IMR-90 (cell line): ENCODE measurements around the gene GPN1. TPM values are rescaled to one million over a fixed set of nuclear protein-coding genes. Genes with fewer than 3 reads are reported as not detected.
A peak's percentile ranks its signal among the peaks of the same experiment; 100 is the strongest.

Experiments
- ATAC-seq: fragments of 200-7000 bp; cut with Tn5 transposase; 2 replicates; pipeline ENCODE4 v1.9.1; 2020; ENCODE audit warnings: low read depth, mild to moderate bottlenecking, moderate library complexity
- BruUV-seq: library from RNA; stranded (reverse); fragments of 400-500 nt; replicated peaks from 2 replicates; lab custom pipeline; 2021; lab: Mats Ljungman, UMichigan
- CTCF ChIA-PET: fragments of 300-600 bp; formaldehyde crosslinking; extraction: SDS; loops from one replicate; lab custom pipeline; 2021; ENCODE audit warnings: antibody characterized with exemption; lab: Yijun Ruan, JAX
- POLR2A ChIA-PET: fragments of 300-600 bp; sonication (Branson Sonifier 250); formaldehyde crosslinking; loops from one replicate; lab custom pipeline; 2022; ENCODE audit warnings: antibody characterized with exemption; ENCODE audit not compliant: unreplicated experiment; lab: Charles Lee
- DNase-seq: peaks from one replicate; pipeline ENCODE4 v3.0.0; 2013
- H2AFZ ChIP-seq: replicated peaks from 2 replicates; pipeline ENCODE3; 2013; ENCODE audit warnings: low read length, mild to moderate bottlenecking; ENCODE audit not compliant: poor library complexity
- H2AK5ac ChIP-seq: 2 replicates; pipeline ENCODE4 v1.6.1; 2013; ENCODE audit warnings: low read depth, low read length, inconsistent platforms
- H2AK9ac ChIP-seq: replicated peaks from 2 replicates; pipeline ENCODE3; 2013; ENCODE audit warnings: mild to moderate bottlenecking, low read depth, low read length, moderate library complexity; ENCODE audit not compliant: poor library complexity
- H2BK120ac ChIP-seq: 2 replicates; pipeline ENCODE4 v1.6.1; 2013; ENCODE audit warnings: low read depth, low read length, inconsistent platforms
- H2BK15ac ChIP-seq: 3 replicates; pipeline ENCODE4 v1.6.1; 2013; ENCODE audit warnings: low read depth, low read length, inconsistent platforms
- H2BK20ac ChIP-seq: 2 replicates; pipeline ENCODE4 v1.6.1; 2013; ENCODE audit warnings: low read depth, mild to moderate bottlenecking, inconsistent platforms, low read length, moderate library complexity
- H2BK5ac ChIP-seq: 2 replicates; pipeline ENCODE4 v1.6.1; 2013; ENCODE audit warnings: mild to moderate bottlenecking, low read depth, low read length, inconsistent platforms; ENCODE audit not compliant: poor library complexity, severe bottlenecking
- H3K14ac ChIP-seq: replicated peaks from 2 replicates; pipeline ENCODE4 v1.6.1; 2013; ENCODE audit warnings: low read depth, low read length, inconsistent platforms
- H3K18ac ChIP-seq: 2 replicates; pipeline ENCODE4 v1.6.1; 2013; ENCODE audit warnings: low read depth, low read length, control low read depth
- H3K23ac ChIP-seq: 2 replicates; pipeline ENCODE4 v1.6.1; 2013; ENCODE audit warnings: low read depth, low read length, inconsistent platforms
- H3K27ac ChIP-seq: 2 replicates; pipeline ENCODE4 v1.5.1; 2013; ENCODE audit warnings: mild to moderate bottlenecking, control low read depth, low read length; ENCODE audit not compliant: insufficient read depth
- H3K27me3 ChIP-seq: 2 replicates; pipeline ENCODE4 v1.6.1; 2013; ENCODE audit warnings: low read length; ENCODE audit not compliant: control insufficient read depth, insufficient read depth
- H3K36me3 ChIP-seq: 2 replicates; pipeline ENCODE4 v1.6.1; 2013; ENCODE audit warnings: low read length, mixed read lengths; ENCODE audit not compliant: control insufficient read depth, insufficient read depth
- H3K4ac ChIP-seq: 2 replicates; pipeline ENCODE4 v1.6.1; 2013; ENCODE audit warnings: low read depth, low read length, inconsistent platforms
- H3K4me1 ChIP-seq: 2 replicates; pipeline ENCODE4 v1.6.1; 2013; ENCODE audit warnings: low read length, mixed read lengths; ENCODE audit not compliant: control insufficient read depth, insufficient read depth
- H3K4me2 ChIP-seq: 2 replicates; pipeline ENCODE4 v1.6.1; 2013; ENCODE audit warnings: low read depth, mild to moderate bottlenecking, control low read depth, low read length, moderate library complexity
- H3K4me3 ChIP-seq: 2 replicates; pipeline ENCODE4 v1.5.1; 2013; ENCODE audit warnings: low read depth, mild to moderate bottlenecking, control low read depth, low read length, moderate library complexity; ENCODE audit not compliant: insufficient read depth
- H3K56ac ChIP-seq: 2 replicates; pipeline ENCODE4 v1.6.1; 2013; ENCODE audit warnings: low read length, inconsistent platforms; ENCODE audit not compliant: insufficient read depth; ENCODE audit errors: extremely low read depth
- H3K79me1 ChIP-seq, 2 experiments: 2 replicates each; pipeline ENCODE4 v1.6.1; 2013; ENCODE audit warnings: low read length in 2 of 2, inconsistent platforms in 1 of 2, low read depth in 1 of 2
- H3K9ac ChIP-seq: 2 replicates; pipeline ENCODE4 v1.6.1; 2013; ENCODE audit warnings: low read depth, low read length, control low read depth
- H3K9me1 ChIP-seq: 2 replicates; pipeline ENCODE4 v1.6.1; 2013; ENCODE audit warnings: low read length, inconsistent platforms; ENCODE audit not compliant: insufficient read depth
- H3K9me3 ChIP-seq: 2 replicates; pipeline ENCODE4 v1.6.1; 2013; ENCODE audit warnings: low read length; ENCODE audit not compliant: control insufficient read depth, insufficient read depth
- H4K20me1 ChIP-seq: 2 replicates; pipeline ENCODE4 v1.6.1; 2013; ENCODE audit warnings: low read length, inconsistent platforms; ENCODE audit not compliant: insufficient read depth
- H4K5ac ChIP-seq: 2 replicates; pipeline ENCODE4 v1.6.1; 2013; ENCODE audit warnings: mild to moderate bottlenecking, low read depth, low read length, control low read depth
- H4K8ac ChIP-seq, 2 experiments: 2 replicates each; pipeline ENCODE4 v1.6.1; 2013; ENCODE audit warnings: low read depth in 2 of 2, low read length in 2 of 2, control low read depth in 1 of 2, inconsistent platforms in 1 of 2
- H4K91ac ChIP-seq: 2 replicates; pipeline ENCODE4 v1.6.1; 2013; ENCODE audit warnings: low read depth, low read length, inconsistent platforms; ENCODE audit not compliant: insufficient read depth
- MAFK ChIP-seq: IDR thresholded peaks from 2 replicates; pipeline ENCODE4 v1.6.1; 2012; ENCODE audit warnings: low read depth, low read length, improper control_type of control experiment
- POLR2A ChIP-seq: IDR thresholded peaks from 2 replicates; pipeline ENCODE4 v1.6.1; 2012; ENCODE audit warnings: mild to moderate bottlenecking, low read depth, low read length
- WGBS, 2 experiments: methylation state at CpG; one replicate each; pipeline versions ENCODE4 v1.1.5 to v1.1.7; 2013; ENCODE audit warnings: missing lambda C conversion rate in 2 of 2; ENCODE audit not compliant: insufficient read length in 1 of 2; ENCODE audit errors: extremely low coverage in 2 of 2; 5-methylcytosine and 5-hydroxymethylcytosine counted together
- dilution Hi-C: fragments of 300-500 bp; cut with HindIII; formaldehyde crosslinking; loops from one replicate; pipeline ENCODE4 v1.14.3; 2018; ENCODE audit warnings: low sequenced_read_pairs; ENCODE audit not compliant: unreplicated experiment
- in situ Hi-C: fragments of 300-500 bp; cut with MboI; formaldehyde crosslinking; loops from 3 replicates; pipeline ENCODE4 v1.14.3; 2019; ENCODE audit warnings: low sequenced_read_pairs, inconsistent platforms, mixed read lengths
- intact Hi-C: fragments of 100-400 bp; cut with micrococcal nuclease; formaldehyde crosslinking; loops from 2 replicates; pipeline ENCODE4 v1.10.0; 2022
- polyA plus RNA-seq, 3 experiments: library from polyadenylated mRNA; depleted of rRNA; stranded (reverse); fragments of >200 nt; gene quantifications; 2 replicates each; pipeline ENCODE4 v1.2.3, GENCODE V29; 2012; ENCODE audit warnings: low replicate concordance in 1 of 3
- total RNA-seq: library from RNA; depleted of rRNA; stranded (reverse); fragments of >200 nt; gene quantifications from 2 replicates; pipeline ENCODE4 v1.2.3, GENCODE V29; 2012

GPN1 gene
- total and polyA plus RNA-seq, 2 of the 4 experiments (the other 2 are of a cell fraction) = 37.8 to 63.8 TPM

DNA sequence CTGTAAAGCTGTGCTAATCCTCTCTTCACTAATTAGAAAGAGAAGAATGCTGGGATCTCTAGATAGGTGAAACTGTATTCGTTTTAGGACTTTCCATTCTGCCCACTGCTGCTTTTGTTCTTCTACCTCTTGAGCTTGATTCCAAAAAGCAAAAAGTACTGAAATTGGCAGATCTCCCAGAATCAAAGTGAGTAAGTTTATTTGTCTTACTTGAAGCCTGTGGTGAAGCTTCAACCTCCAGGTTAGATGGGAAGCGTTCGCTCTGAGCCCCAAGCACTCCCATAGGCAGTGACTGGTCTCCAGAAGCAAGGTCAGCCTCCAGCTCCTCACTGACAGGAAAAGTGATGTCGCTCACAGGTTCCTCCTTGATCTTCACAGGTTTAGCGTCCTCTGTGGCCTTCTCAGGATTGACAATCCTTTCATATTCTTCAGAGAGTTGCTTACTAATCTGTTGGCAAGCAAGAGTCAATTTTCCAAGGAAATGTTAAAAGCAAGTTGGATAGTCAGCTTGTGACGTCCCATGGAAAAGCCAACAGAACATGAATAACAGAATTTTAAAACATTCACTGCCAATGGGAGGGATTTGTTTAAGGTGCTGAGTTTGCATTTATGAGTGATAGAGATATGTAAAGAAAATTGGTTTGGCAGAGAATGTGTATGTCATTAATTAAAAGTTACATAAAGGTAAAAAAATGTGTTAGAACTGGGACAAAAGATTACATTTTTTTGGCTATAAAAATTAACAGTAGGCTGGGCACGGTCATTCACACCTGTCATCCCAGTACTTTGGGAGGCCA, 26.5 kb downstream of the GPN1 start:
- Histone ChIP-seq H3K27ac (no peak overlapping the region), H3K9me3 (no peaks in the 10 kb centered on the region), H3K27me3 (no peaks in the 10 kb centered on the region), H2AK9ac (no peak overlapping the region), H3K79me1 (peaks cover 2 to 10% of the 10 kb centered on the region in 2 experiments; a peak in 2 of 4 replicates), H2AK5ac (no peak overlapping the region), H3K9ac (no peak overlapping the region), H4K8ac (no peak overlapping the region), H3K4me3 (no peak overlapping the region), H3K4me1 (no peaks in the 10 kb centered on the region; the same call in 1 of the 2 replicates), H3K14ac (no peak overlapping the region), H2AFZ (no peak overlapping the region), H3K9me1 (peaks cover 5% of the 10 kb centered on the region), H2BK15ac (no peak overlapping the region), H3K23ac (no peak overlapping the region), H4K20me1 (peaks cover 4% of the 10 kb centered on the region; the same call in 1 of the 2 replicates), H4K91ac (no peak overlapping the region), H3K4me2 (no peak overlapping the region), H3K36me3 (peaks cover 40% of the 10 kb centered on the region), H2BK5ac (no peak overlapping the region), H3K56ac (no peak overlapping the region), H3K18ac (no peak overlapping the region), H2BK120ac (no peak overlapping the region), H3K4ac (no peak overlapping the region), H4K5ac (no peak overlapping the region), H2BK20ac (no peak overlapping the region)
- peak; percentile 91 for DNase-seq
- intact Hi-C loops = no loop called here
- ChIA-PET CTCF (interaction anchor here (0.6 kb wide), 1 partner anchor 20 kb away, joined by 3 read pairs; no protein-coding TSS in a partner anchor), POLR2A (no interaction called here)
- in situ Hi-C loops = no loop called here
- BruUV-seq = no TSS peak
- ATAC-seq = peak; percentile 60
- peak; percentile 91 for TF ChIP-seq MAFK
- no peak for TF ChIP-seq POLR2A
- dilution Hi-C loops = no loop called here
- no CpG with 5 or more reads among the region's 7 CpGs for WGBS, 2 experiments
